ENCODE results near the gene JARID2.

DNA sequence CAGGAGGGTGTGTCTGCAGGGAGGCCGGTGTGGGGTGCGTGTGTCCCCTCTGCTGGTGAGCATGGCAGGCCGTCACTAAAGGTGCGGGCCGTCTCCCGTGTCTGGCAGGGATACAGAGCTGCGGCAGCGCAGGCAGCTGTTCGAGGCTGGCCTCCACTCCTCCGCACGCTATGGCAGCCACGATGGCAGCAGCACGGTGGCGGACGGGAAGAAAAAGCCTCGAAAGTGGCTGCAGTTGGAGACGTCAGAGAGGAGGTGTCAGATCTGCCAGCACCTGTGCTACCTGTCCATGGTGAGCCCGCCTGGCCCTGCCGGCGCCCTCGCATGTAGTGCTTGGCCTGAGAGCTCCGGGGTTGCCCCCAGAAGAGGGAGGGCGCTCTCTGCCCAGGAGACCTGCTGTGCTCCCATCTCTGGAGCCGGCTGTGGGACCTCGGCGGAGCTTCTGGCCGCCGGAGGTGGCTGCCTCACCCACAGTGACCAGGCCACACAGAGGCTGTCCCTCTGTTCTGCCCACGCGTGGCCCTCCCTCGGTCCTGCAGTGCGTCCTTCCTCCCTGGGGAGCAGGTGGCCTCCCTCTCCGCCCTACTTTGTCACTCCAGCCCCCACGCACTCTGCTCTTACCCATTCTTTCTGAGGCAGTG is 267.4 kb downstream of the JARID2 start:
- TF ChIP-seq, protein P1, sequence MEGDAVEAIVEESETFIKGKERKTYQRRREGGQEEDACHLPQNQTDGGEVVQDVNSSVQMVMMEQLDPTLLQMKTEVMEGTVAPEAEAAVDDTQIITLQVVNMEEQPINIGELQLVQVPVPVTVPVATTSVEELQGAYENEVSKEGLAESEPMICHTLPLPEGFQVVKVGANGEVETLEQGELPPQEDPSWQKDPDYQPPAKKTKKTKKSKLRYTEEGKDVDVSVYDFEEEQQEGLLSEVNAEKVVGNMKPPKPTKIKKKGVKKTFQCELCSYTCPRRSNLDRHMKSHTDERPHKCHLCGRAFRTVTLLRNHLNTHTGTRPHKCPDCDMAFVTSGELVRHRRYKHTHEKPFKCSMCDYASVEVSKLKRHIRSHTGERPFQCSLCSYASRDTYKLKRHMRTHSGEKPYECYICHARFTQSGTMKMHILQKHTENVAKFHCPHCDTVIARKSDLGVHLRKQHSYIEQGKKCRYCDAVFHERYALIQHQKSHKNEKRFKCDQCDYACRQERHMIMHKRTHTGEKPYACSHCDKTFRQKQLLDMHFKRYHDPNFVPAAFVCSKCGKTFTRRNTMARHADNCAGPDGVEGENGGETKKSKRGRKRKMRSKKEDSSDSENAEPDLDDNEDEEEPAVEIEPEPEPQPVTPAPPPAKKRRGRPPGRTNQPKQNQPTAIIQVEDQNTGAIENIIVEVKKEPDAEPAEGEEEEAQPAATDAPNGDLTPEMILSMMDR (IDR thresholded peaks at IDR 0.05), result no peak
- TF ChIP-seq POLR2AphosphoS5 (IDR thresholded peaks at IDR 0.05), result no peak
- TF ChIP-seq EP300 (IDR thresholded peaks at IDR 0.05), result no peak
